Measurements from ENCODE around the gene SMC1B.
"Not testable (repeated sequence)": the region's sequence is repeated elsewhere in the genome, so short reads cannot be mapped to it uniquely, and the experiment has no call there.

The SMC1B gene

DNA sequence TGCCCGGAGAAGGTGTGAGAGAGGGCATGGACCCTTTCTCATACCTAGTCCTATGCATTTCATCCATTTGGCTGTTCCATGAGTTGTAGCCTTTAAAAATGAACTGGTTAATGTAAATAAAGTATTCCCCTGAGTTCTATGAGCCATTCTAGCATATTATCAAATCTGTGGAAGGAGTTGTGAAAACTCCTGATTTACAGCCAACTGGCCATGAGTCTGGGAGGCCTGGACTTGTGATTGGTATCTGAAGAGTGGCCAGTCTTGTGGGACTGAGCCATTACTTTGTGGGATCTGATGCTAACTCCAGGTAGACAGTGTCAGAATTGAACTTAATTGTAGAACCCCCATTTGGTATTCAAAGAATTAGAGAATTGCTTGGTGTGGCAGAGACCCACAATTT lies 55.3 kb downstream of the SMC1B start:
- Histone ChIP-seq H3K9me3 (ENCODE audit: control insufficient read depth, low read length) (no peaks in the 10 kb centered on the region), H3K4me2 (ENCODE audit: low read length) (no peak overlapping the region), H3K36me3 (ENCODE audit: control insufficient read depth, insufficient read depth, low read length) (no peaks in the 10 kb centered on the region), H3K27ac (no peak overlapping the region), H3K9ac (no peak overlapping the region), H2AFZ (no peak overlapping the region), H3K79me2 (no peaks in the 10 kb centered on the region), H3K4me3 (ENCODE audit: low read depth, low read length) (no peak overlapping the region), H3K27me3 (ENCODE audit: control insufficient read depth, insufficient read depth, low read length) (no peaks in the 10 kb centered on the region), H3K4me1 (no peaks in the 10 kb centered on the region)
- TF ChIP-seq, protein P1, sequence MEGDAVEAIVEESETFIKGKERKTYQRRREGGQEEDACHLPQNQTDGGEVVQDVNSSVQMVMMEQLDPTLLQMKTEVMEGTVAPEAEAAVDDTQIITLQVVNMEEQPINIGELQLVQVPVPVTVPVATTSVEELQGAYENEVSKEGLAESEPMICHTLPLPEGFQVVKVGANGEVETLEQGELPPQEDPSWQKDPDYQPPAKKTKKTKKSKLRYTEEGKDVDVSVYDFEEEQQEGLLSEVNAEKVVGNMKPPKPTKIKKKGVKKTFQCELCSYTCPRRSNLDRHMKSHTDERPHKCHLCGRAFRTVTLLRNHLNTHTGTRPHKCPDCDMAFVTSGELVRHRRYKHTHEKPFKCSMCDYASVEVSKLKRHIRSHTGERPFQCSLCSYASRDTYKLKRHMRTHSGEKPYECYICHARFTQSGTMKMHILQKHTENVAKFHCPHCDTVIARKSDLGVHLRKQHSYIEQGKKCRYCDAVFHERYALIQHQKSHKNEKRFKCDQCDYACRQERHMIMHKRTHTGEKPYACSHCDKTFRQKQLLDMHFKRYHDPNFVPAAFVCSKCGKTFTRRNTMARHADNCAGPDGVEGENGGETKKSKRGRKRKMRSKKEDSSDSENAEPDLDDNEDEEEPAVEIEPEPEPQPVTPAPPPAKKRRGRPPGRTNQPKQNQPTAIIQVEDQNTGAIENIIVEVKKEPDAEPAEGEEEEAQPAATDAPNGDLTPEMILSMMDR (IDR thresholded peaks at IDR 0.05), result no peak

DNA sequence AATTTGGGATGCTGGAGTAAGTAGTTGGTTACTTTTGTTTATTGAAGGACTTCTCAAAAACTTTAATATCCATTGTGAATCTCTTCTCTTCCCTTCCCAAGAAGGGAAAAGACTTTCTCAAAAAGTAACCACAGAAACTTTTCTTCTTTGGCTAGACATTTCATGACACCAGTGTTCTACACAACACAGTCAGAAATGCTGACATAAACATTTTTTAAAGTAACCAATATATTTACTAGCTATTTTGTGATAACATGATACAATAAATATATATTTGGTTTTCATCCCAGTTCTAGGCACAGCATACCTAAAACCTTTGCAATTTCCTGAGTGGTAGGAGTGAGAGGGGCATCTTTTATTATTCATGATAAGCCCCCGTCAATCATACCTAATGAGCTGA lies 55.9 kb downstream of the SMC1B start:
- H3K9ac ChIP-seq, result no peak overlapping the region
- no peaks in the 10 kb centered on the region for H3K27me3 ChIP-seq (ENCODE audit: control insufficient read depth, insufficient read depth, low read length)
- H3K27ac ChIP-seq, result no peak overlapping the region
- no peak overlapping the region for H2AFZ ChIP-seq
- TF ChIP-seq, protein P1 (IDR thresholded peaks at IDR 0.05), result no peak
- H3K4me2 ChIP-seq (ENCODE audit: low read length), result no peak overlapping the region
- H3K79me2 ChIP-seq, result no peaks in the 10 kb centered on the region
- no peak overlapping the region for H3K4me3 ChIP-seq (ENCODE audit: low read depth, low read length)
- no peaks in the 10 kb centered on the region for H3K9me3 ChIP-seq (ENCODE audit: control insufficient read depth, low read length)
- H3K4me1 ChIP-seq, result no peaks in the 10 kb centered on the region
- H3K36me3 ChIP-seq (ENCODE audit: control insufficient read depth, insufficient read depth, low read length), result no peaks in the 10 kb centered on the region

DNA sequence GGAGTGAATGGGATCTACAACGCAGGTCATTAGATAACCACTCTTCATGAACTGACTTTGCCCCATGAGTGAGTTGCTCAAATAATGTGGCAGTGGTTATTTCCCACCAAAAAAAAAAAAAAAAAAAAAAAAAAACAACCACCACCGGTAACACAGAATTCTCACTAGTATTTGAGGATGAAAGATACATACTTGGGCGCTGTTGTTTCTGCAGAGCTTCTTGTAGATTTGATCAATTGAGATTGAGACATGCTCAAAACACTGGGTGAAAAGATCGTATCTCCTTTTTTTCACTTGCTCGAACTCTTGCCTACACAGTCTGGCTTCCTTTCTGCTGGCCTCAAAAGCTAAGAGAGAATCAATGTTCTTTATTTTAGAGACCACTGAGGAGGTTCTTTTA lies 59.6 kb downstream of the SMC1B start:
- Histone ChIP-seq H3K4me3 (ENCODE audit: low read depth, low read length) (no peak overlapping the region), H3K4me1 (no peaks in the 10 kb centered on the region), H3K79me2 (no peaks in the 10 kb centered on the region), H3K9me3 (ENCODE audit: control insufficient read depth, low read length) (no peaks in the 10 kb centered on the region), H2AFZ (no peak overlapping the region), H3K27ac (no peak overlapping the region), H3K4me2 (ENCODE audit: low read length) (no peak overlapping the region), H3K27me3 (ENCODE audit: control insufficient read depth, insufficient read depth, low read length) (no peaks in the 10 kb centered on the region), H3K9ac (no peak overlapping the region), H3K36me3 (ENCODE audit: control insufficient read depth, insufficient read depth, low read length) (no peaks in the 10 kb centered on the region)
- TF ChIP-seq, protein P1 (IDR thresholded peaks at IDR 0.05), result no peak

GRCh38 chr22:45352757-45353156 lies 60.6 kb downstream of the SMC1B start:
- not testable (repeated sequence) for H3K4me3 ChIP-seq (ENCODE audit: low read depth, low read length); H3K4me1 ChIP-seq; H3K4me2 ChIP-seq (ENCODE audit: low read length); H3K79me2 ChIP-seq; H3K9ac ChIP-seq; H3K27ac ChIP-seq; H2AFZ ChIP-seq; H3K9me3 ChIP-seq (ENCODE audit: control insufficient read depth, low read length); H3K36me3 ChIP-seq (ENCODE audit: control insufficient read depth, insufficient read depth, low read length); H3K27me3 ChIP-seq (ENCODE audit: control insufficient read depth, insufficient read depth, low read length)

GRCh38 chr22:45351956-45352355 lies 61.4 kb downstream of the SMC1B start:
- TF ChIP-seq, protein P1 (IDR thresholded peaks at IDR 0.05), result no peak
- H3K9ac ChIP-seq, result no peak overlapping the region
- H3K79me2 ChIP-seq, result no peaks in the 10 kb centered on the region
- no peak overlapping the region for H3K4me3 ChIP-seq (ENCODE audit: low read depth, low read length)
- no peaks in the 10 kb centered on the region for H3K9me3 ChIP-seq (ENCODE audit: control insufficient read depth, low read length)
- H3K4me1 ChIP-seq, result no peaks in the 10 kb centered on the region
- no peak overlapping the region for H3K27ac ChIP-seq
- no peaks in the 10 kb centered on the region for H3K27me3 ChIP-seq (ENCODE audit: control insufficient read depth, insufficient read depth, low read length)
- no peak overlapping the region for H3K4me2 ChIP-seq (ENCODE audit: low read length)
- H3K36me3 ChIP-seq (ENCODE audit: control insufficient read depth, insufficient read depth, low read length), result no peaks in the 10 kb centered on the region
- H2AFZ ChIP-seq, result no peak overlapping the region
